Cerebellar cortex (tissue), 1 donor: ENCODE measurements around the gene COL28A1.
"Not testable (repeated sequence)": the region's sequence is repeated elsewhere in the genome, so short reads cannot be mapped to it uniquely, and the experiment has no call there.

Source experiments
- DNase-seq: peaks from one replicate; pipeline ENCODE4 v3.0.0-alpha.2; 2015; ENCODE audit warnings: low spot score

COL28A1 gene

DNA sequence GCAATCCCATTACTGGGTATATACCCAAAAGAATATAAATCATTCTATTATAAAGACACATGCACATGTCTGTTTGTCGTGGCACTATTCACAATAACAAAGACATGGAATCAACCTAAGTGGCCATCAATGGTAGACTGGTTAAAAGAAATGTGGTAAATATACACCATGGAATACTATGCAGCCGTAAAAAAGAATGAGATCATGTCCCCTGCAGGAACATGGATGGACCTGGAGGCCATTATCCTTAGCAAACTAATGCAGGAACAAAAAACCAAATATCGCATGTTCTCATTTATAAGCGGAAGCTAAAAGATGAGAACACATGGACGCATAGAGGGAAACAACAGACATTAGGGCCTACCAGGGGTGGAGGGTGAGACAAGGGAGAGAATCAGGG, 25.9 kb upstream of the COL28A1 start:
- not testable (repeated sequence) for DNase-seq

DNA sequence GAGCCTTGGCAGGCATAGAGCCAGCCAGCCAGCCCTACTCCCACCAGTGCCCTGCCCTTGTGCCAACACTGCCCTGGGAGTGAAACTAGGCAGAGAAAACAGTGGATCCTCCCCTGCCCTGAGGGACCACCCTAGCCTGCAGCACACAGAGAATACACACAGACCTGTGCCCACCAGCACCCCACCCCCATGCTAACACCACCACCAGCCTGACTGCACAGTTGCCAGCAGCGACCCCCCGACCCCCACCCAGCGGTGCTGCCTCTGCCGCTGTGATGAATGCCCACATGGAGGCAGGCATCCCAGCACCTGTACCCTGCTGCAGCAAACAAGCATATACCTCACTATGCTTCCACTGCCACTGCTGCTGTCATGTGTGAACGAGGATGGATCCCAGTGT, 21.6 kb upstream of the COL28A1 start:
- no peak for DNase-seq

DNA sequence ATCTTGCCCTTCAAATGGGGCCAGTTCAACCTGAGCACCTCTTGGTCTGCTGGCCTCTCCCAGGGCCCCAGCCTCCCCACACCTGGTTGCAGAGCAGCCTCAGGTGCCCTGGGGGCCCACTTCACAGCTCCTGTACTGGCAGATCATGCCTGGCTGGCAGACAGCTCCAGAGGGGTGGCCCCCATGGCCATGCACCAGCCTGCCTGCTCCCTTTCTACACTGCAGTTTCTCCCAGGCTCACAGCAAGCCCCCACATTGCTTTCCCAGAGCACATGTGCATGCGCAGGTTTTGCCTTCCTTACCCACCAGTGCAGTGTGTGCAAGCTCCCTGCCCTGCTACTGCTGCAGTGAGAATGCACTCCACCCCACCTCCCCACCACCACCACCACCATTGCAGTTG, 21.2 kb upstream of the COL28A1 start:
- no peak for DNase-seq

- peak; percentile 87 for DNase-seq
Observed at GRCh38 chr7:7554649-7555575, 19.2 kb upstream of the COL28A1 start.

- DNase-seq: peak; percentile 93
Observed at GRCh38 chr7:7554021-7554432, 18.4 kb upstream of the COL28A1 start.

- DNase-seq: peak; percentile 53
Observed at GRCh38 chr7:7553386-7553785, 17.7 kb upstream of the COL28A1 start.

GRCh38 chr7:7552199-7552598, 16.5 kb upstream of the COL28A1 start:
- DNase-seq: no peak

- DNase-seq: no peak
Observed at GRCh38 chr7:7550663-7551062, 15.0 kb upstream of the COL28A1 start.

DNA sequence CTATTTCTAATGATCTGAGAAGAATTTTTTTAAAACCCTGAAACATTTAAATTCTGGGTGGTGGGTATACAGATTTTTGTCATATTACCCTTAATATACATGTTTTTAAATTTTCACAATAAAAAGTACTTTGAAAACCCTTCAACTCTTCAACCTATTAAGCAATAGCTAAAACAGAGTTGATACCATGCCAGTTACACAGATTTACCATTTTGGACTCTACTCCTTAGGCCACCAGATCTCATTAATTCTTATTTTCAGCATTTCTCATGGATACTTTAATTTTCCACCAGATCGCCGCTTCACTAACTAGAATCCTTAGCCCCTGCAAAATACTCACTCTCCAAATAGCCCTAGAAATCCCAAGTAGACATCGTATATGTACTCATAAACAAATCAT, 12.7 kb upstream of the COL28A1 start:
- DNase-seq: no peak

DNA sequence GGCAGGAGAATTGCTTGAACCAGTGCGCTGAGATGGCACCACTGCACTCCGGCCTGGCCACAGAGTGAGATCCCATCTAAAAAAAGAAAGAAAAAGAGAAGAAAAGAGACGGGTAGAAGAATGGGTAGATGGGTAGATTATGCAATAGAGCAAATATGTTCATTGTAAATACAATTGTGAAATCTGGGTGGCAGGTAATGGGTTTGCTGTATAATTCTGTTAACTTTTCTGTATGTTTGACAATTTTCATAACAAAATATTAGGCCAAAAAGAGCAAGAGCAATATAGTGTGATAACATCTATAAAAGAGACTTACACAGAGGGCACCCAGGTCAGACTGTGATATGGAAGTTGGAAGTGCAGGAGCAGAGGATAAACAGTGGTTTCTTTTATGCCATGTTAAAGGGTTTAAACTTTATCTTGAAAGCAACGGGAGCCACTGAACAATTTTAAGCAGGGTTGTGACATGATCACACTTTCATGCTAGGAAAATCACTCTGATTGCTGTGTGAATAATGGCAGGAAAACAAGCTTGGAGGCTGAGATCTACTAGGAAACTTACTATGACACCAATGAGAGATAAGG, 6.7 kb upstream of the COL28A1 start:
- no peak for DNase-seq

DNA sequence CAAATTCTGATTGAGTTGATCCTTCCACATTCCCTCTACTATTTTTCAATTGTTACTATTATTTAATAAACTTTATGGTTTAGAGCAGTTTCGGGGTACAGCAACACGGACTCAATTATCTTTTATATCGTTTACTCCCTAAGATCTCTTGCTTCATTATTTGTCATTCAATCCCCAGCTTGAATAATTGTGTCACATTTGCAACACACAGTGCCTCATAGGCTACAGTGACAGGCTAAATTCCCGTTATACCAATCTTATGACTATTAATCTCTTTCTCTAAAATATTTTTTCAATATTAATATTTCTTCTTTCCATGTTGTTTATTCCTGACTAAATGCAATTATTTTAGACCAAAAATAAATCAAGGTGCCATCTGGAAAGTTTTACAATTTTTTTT, 4.0 kb upstream of the COL28A1 start:
- DNase-seq: no peak

- DNase-seq: no peak
Observed at GRCh38 chr7:7539152-7539551, 3.5 kb upstream of the COL28A1 start.

DNA sequence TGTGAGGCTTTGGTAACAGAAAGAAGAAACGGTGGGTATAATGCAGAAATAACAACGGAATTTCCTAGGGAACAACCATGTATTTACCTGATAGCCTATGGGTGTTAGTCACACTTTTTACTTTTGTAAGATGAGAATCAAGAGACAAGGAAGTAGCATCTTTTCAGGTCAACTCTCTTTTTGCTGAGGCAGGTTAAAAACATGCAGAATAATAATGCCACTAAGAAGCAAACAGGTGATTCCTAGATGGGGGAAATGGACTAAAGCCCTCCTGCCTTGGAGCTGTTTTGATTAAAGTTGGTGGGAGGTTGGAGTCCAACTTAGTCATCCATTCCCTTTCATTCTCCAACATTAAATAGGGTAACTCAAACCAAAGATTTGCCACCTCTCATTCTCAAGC, 2.0 kb upstream of the COL28A1 start:
- no peak for DNase-seq

DNA sequence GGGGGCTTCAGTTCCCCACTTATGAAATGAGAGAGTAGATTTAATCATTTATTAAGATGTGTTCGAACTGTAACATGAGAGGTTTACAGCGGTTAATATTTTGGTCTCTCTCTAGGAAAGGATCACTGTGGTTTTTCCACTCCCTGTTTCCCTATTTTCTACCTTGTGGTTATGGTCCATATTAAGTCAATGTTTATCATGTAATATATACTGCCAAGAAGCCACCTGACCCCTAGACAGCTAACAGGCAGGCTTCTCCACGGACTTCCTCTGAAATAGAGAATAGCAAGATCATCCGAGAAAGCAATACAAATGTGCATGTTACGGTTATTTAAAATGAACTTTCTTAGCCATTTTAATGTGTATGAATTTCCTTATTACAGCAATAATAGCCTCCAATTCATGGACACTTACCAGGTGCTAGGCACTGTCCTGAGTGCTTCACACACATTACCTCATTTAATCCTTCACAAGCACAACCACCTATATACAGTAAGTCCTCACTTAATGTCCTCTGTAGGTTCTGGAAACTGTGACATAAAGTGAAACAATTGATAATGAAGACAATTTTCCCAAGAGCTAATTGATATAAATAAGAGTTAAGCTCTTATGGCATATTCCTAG, 835 bp upstream of the COL28A1 start:
- no peak for DNase-seq

DNA sequence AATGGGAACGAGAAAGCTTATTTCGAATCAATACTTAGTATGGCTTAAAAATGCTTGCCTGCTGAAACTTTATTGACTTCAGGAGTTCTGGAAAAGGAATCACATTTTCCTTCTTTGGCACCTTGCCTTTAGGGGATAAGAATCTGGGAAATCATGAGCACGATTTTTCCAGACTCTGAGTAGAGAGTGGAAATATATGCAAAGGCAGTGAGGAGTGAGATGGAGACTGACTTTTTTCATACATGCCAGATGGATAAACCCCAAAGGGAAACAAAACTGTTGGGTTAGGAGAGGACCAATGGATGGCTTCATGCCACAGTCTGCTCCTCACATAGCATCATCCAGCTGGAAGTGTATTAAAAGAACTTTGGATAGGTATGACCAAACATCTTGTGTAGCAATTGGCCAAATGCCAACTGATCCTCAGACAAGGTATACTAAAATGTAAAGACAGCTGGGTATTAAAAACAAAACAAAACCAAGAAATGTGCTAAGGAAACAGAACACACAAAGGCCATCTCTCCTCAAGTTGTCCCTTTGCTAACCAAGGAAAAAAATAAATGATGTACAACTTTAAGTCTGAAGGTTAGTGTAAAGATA, 1.7 kb downstream of the COL28A1 start:
- DNase-seq: no peak

DNA sequence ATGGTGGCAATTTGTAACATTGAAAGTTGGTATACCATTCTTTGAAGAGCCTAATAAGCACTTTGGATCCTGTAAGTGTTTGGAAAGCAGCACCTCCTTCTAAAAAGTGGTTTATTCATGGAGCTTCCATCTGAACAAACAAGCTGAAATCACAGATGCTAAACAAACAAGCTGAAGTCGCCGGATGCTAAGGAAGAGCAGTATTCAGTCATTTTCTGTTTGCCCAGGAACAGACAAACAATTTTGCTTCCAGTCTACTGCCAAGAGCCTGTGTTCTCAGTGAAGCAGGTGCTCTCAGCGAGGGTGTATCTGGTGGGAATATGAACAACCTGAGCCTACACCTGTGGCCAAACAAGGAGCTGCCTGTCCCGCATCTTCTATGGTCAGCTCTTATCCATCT, 6.3 kb downstream of the COL28A1 start:
- no peak for DNase-seq

DNA sequence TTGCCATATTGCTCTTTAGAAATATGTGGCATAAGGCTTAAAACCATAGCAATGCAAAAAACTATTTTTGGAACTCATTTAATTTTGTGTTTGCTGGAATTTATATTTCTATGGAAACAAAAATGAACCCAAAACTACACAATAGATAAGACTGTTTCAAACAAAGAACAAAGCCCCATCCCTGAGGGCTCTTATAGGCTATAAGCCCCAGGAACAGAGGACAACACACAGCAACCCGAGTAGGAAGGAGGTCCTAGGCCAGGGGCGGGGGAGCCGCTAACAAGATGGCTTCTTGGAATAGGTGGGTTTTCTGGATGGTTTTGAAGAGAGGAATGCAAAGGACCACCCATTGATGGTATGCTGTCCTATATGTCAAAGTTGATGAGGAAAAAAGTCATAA, 8.6 kb downstream of the COL28A1 start:
- no peak for DNase-seq

GRCh38 chr7:7526006-7526405, 9.7 kb downstream of the COL28A1 start:
- no peak for DNase-seq

DNA sequence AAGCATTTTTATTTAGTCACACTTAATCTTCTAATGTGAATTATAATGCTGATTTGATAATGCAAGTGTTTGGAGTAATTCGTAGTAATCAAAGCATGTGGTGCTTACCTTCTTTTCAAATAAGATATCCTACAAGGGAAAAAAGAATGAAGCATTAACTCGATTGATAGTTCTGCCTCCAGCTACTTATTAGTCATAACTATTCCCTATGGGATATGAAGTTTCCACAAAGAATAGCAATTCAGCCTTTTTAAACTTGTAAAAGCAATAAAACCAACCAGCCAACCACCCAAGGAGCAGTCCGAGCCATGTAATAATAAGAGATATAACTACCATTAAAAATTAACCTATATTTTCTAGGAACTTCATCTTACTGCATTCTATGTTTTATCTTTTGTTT, 11.6 kb downstream of the COL28A1 start:
- DNase-seq: no peak

- DNase-seq: no peak
Observed at GRCh38 chr7:7522421-7522820, 13.3 kb downstream of the COL28A1 start.

GRCh38 chr7:7521259-7521658, 14.4 kb downstream of the COL28A1 start:
- DNase-seq: no peak

DNA sequence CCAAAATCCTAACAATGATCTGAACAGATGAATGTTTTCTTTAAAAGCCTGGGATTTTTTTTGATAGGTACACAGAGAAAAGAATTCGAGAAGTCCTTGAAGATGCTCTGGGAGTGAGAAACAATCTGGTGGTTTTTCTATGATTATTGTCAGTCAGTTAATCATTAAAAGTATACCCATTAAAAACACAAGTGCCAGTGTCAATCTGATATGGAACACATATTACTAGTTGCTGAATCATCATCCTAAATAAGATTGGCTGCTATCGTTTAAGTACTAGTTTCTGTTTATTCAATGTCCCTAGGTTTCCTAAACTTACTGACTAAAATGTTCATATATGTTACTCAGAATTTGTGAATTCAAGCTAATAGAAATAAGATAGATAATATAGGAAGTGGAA, 16.1 kb downstream of the COL28A1 start:
- DNase-seq: no peak

GRCh38 chr7:7519056-7519455, 16.6 kb downstream of the COL28A1 start:
- no peak for DNase-seq
